Loucy (cell line): ENCODE data around the gene TRIM15.

Source experiments
- CTCF ChIP-seq: fragments of 200-600 bp; sonication (generic); conservative IDR thresholded peaks from 2 replicates; pipeline ENCODE4 v1.5.1; 2014; ENCODE audit warnings: mild to moderate bottlenecking, antibody characterized with exemption, low read length
- EZH2phosphoT487 ChIP-seq: fragments of 200-600 bp; IDR thresholded peaks from 2 replicates; pipeline ENCODE4 v1.6.1; 2018; ENCODE audit warnings: antibody characterized with exemption, mild to moderate bottlenecking, moderate library complexity, borderline replicate concordance

- TF ChIP-seq EZH2phosphoT487 (no peak), CTCF (no peak)
Measured at GRCh38 chr6:30164714-30165113, 1.4 kb downstream of the TRIM15 start.
